T-helper 2 cell (primary cell): Measurements from ENCODE around the gene C3orf70.
A peak's percentile ranks its signal among the peaks of the same experiment; 100 is the strongest.

Experiments used
- DNase-seq, 5 experiments: peaks; one replicate each; pipeline versions ENCODE4 v3.0.0 to v3.0.0-alpha.2; 2012 to 2022
- total RNA-seq, 2 donors: gene quantifications; one replicate each; lab custom pipeline; 2026; lab: John Stamatoyannopoulos, UW

The C3orf70 gene
- 0 reads per million in 2 donors for total RNA-seq

- DNase-seq, result peak in 1 of 5 experiments; percentile 49
Observed at GRCh38 chr3:185152410-185153170, at the start of gene C3orf70. Gene C3orf70 (minus strand): TSS chr3:185153060. CDS start chr3:185152823, 237 bp downstream.

- no peak for DNase-seq
Observed at GRCh38 chr3:185200639-185201038, 47.8 kb upstream of the C3orf70 start.

- no peak for DNase-seq
Observed at GRCh38 chr3:185199671-185200070, 46.8 kb upstream of the C3orf70 start.

GRCh38 chr3:185199206-185199605 is 46.3 kb upstream of the C3orf70 start:
- DNase-seq, result no peak

GRCh38 chr3:185197068-185197467 is 44.2 kb upstream of the C3orf70 start:
- DNase-seq, result no peak

- DNase-seq, result no peak
Observed at GRCh38 chr3:185195652-185196051, 42.8 kb upstream of the C3orf70 start.

- DNase-seq, result no peak
Observed at GRCh38 chr3:185188816-185189215, 36.0 kb upstream of the C3orf70 start.

- DNase-seq, result no peak
Observed at GRCh38 chr3:185187391-185187790, 34.5 kb upstream of the C3orf70 start.

GRCh38 chr3:185176750-185177359 is 24.0 kb upstream of the C3orf70 start:
- peak in 1 of 5 experiments; percentile 16 for DNase-seq

GRCh38 chr3:185175370-185175987 is 22.6 kb upstream of the C3orf70 start:
- no peak for DNase-seq

- no peak for DNase-seq
Observed at GRCh38 chr3:185172086-185173049, 19.5 kb upstream of the C3orf70 start.

GRCh38 chr3:185164428-185165217 is 11.8 kb upstream of the C3orf70 start:
- DNase-seq, result no peak

GRCh38 chr3:185162634-185163033 is 9.8 kb upstream of the C3orf70 start:
- no peak for DNase-seq

- DNase-seq, result no peak
Observed at GRCh38 chr3:185161761-185162160, 8.9 kb upstream of the C3orf70 start.

- DNase-seq, result no peak
Observed at GRCh38 chr3:185157347-185157746, 4.5 kb upstream of the C3orf70 start.

GRCh38 chr3:185155678-185156077 is 2.8 kb upstream of the C3orf70 start:
- no peak for DNase-seq

GRCh38 chr3:185153861-185154629 is 1.2 kb upstream of the C3orf70 start:
- DNase-seq, result no peak

GRCh38 chr3:185153171-185153771 is 411 bp upstream of the C3orf70 start:
- DNase-seq, result peak in 1 of 5 experiments; percentile 8

GRCh38 chr3:185151964-185152409 is 873 bp downstream of the C3orf70 start:
- DNase-seq, result no peak
